Measurements from ENCODE around the gene NME4. TPM values are rescaled to one million over a fixed set of nuclear protein-coding genes. Genes with fewer than 3 reads are reported as not detected.

The NME4 gene
- total RNA-seq, 1 experiment from 2014 or later: 95.3 TPM

DNA sequence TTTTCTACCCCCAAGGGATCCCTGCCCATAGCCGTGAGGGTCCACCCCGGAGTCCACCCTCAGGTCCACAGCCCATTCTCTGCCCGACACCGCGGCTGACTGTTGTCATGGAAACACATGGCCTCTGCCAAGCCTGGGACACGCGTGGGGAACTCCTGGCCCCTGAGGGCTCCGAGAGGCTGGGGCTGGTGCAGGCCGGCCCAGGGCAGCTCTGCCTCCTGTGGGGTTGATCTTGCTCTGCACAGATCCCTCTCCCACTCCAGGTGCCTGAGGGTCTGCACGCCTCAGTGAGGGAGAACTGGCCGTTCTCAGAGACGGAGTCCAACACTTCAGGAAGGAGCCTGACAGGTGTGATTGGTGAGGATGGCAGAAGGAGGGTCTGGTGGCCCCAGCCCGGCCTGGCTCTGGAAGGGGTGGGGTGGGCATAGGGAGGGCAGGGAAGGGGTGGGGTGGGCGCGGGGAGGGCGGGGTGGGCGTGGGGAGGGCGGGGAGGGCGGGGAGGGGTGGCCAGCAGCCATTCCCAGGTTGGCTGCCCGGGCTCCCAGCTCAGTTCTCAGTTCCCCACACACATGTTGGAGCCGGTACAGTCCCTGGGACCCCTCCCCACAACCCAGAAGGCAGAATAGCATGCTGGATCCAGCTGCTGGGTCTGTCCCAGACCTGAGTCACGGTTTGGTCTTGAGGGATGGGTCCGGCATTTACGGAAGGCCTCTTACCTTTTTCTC is 33.1 kb upstream of the NME4 start:
- no peak for DNase-seq (ENCODE audit: low spot score)

DNA sequence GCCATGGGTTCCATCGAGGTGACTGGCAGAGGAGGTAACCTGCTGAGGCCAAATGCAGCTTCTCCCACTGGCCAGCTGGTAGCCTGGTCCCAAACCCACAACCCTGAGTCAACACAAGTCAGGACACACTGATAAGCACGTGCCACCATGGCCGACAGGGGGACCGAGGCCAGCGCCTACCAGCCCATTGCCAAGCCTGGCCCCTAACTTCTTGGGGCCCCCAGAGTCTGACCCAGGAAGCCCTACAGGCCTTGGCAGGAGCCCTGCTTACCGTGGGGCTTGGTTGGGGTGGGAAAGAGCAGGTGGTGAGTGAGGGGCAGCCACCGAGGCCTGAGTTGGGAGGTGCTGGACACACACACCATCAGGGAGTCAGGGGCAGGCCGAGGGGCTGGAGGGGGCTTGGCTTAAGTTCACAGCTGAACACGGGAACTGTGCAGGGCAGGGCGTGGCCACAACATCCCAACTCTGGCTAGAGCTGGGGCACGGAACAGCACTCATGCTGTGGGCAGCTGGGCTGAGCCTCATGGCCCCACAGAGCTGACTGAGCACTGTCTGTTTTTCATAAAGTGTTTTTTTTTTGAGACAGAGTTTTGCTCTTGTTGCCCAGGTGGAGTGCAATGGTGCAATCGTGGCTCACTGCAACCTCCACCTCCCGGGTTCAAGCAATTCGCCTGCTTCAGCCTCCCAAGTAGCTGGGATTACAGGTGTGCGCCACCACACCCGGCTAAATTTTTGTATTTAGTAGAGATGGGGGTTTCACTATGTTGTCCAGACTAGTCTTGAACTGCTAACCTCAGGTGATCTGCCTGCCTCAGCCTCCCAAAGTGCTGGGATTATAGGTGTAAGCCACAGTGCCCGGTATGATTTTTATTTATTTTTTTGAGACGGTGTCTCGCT is 32.2 kb upstream of the NME4 start:
- DNase-seq (ENCODE audit: low spot score): no peak

DNA sequence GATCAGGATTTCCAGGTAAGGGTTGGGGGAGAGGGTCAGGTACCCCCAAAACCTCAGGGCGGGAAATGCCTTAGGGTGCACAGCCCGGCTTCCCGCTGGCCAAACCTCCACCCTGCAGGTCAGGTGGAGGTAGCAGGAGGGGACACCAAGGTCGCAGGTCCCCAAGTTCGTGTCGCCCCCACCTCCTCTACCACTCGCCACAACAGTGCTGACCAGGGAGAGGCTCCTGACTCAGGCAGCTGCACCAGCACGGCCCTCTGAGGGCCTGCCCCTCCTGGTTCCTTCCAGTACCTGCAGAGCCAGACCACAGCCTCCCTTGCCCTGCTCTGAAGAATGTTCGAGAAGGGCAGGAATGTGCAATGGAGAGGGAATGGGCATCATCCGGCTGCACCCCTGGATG is 30.5 kb upstream of the NME4 start:
- DNase-seq (ENCODE audit: low spot score): no peak

DNA sequence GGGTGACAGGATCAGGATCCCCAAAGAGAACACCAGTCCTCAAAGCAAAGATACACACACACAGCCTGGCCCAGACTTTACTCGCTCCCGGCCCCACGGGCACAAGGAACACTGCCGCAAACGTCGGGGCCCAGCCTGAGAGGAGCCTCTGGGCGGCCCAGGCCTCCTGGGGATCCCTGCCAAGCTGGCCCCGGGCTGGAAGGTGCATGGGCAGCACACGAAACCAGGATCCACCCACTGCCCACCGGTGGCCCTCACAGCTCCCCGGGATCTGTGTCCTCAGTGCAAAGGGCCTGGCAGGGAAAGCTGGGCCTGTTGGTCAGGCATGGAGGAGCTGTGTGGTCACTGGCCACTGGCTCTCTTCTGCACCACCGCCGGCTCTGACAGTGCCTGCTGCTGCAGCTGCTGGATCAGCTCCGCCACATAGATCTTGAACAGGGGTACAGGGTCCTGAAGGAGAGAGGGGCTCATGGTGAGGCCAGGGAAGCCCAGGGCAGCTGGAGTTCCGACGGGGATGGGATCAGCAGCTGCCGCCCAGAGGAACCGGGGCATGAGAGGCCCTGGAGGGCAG is 29.6 kb upstream of the NME4 start:
- no peak for DNase-seq (ENCODE audit: low spot score)

DNA sequence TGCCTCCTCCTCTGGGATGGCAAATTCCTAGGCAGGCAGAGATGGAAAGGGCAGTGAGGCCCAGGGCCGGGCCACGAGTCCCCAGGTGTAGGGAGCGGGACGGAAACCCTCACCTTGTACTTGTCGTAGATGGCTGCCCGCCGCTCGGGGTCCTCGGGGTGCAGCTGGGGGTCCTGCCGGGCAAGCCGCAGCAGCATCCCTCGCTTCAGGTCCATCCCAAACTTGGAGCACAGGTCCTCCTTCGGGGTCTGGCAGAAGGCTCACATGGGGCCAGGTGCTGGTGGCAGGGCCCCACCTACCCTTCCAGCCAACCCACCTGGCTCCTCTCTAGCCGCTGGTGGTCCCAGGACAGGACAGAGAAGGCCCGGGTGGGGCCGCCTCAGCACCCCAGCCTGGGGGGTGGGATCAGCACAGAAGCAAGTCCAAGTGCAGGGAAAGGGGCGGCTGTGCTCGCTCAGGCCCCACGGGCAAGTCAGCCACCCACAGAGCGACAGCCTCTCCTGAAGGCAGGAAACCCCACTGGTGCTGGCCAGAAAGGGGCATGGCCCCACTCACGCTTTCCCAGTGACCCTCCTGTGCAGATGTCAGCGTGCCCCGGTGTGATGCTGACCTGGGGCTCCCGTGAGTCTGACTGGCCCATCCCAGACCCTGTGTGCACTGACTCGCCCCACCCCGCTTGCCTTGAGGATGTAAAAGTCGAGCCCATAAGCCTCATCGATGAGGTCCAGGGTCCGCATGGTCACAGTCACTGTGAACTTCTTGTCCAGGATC is 28.4 kb upstream of the NME4 start:
- no peak for DNase-seq (ENCODE audit: low spot score)

DNA sequence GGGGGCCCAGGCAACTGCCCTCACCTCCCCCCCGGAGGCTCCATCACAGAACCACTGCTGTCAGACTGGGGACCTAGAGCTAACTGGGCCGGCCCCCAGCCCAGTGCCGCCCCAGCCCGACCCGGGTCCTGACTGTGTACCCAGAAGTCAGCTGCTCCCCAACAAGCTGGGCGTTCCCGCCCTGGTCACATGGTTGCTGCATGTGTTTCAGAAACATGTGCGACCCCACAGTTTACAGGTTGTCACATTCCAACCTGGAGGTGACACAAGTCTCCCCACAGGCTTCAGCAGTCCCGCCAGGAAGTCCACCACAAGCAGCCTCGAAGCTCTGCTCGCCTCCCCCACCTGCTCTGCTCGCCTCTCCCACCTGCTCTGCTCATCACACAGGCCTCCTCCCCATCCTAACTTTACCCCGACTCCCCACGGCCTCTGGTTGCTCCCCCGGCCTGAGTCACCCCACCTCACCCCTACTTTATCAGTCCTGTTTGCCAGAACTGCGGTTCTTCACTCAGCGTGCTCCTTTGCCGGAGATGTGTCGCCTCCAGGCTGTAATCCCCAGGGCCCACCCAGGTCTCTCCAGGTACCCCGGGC is 27.6 kb upstream of the NME4 start:
- DNase-seq (ENCODE audit: low spot score): no peak

DNA sequence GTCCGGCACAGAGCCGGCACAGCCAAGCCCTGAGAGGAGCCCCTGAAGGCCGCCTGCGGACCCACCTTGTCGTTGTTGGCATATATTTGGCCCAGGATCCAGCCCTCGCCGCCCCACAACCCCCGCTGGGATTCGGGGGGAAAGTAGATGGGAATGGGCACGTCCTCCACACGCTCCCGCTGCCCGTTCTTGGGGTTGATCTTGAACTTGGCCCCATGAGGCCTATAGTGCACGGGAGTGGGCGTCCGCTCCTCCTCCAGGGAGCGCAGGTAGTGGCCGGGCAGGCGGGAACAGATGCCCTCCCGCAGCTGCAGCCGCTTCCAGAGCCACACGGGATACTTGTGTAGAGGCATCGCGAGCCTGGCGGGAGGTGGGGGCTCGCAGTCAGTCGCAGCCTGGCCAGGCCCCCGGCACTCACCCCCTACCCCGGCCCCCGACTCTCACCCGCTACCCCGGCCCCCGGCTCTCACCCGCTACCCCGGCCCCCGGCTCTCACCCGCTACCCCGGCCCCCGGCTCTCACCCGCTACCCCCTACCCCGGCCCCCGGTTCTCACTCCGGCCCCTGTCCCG is 27.0 kb upstream of the NME4 start:
- DNase-seq (ENCODE audit: low spot score): no peak

DNA sequence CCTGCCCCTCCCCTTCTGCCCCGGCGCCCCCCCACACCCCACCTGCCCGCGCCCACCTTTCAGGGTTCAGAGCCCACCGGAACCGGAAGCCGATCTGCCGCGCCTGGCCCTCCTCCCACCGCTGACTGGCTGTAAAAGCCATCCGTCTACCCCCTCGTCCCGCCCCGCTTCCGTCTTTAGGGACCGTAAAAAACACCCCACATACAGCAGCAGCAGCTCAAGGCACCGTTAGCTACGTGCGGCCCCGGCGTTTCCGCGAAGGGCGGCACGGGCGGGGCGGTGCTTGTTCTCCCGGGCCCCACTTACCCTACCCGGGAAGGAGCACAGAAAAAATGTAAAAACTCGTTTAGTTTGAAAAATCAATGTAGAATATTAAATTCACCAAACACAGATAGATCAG is 26.6 kb upstream of the NME4 start, which contains the start of gene MRPL28:
Gene MRPL28 (minus strand): TSS at position 96 of the 400 bp plus-strand sequence. CDS start 320 bp downstream, outside the sequence.
- DNase-seq (ENCODE audit: low spot score): peak; percentile 87

DNA sequence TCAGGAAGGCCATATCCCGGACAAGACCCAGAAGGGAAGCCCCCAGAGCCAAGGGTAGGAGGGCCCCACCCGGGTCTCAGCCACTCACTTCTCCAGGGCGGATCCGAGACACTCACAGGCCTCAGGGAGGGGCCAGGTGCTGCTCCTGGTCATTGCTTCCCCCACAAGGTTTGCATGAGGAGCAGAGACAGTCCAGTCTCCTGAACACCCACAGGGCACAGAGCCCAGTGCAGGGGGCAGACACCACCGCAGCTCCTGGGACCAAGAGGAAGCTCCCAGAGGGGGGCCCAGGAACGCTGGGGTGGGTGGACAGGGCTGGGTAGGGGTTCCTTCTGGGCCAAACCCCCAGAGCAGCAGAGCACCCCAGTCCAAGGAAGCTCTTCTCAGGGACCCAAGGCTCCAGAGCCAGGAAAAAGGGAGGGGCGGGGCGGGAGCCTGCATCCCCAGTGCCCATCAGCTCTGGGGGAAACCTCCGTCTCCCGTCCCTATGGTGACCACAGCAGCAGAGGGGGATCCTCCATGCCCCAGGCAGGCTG is 26.0 kb upstream of the NME4 start:
- no peak for DNase-seq (ENCODE audit: low spot score)

DNA sequence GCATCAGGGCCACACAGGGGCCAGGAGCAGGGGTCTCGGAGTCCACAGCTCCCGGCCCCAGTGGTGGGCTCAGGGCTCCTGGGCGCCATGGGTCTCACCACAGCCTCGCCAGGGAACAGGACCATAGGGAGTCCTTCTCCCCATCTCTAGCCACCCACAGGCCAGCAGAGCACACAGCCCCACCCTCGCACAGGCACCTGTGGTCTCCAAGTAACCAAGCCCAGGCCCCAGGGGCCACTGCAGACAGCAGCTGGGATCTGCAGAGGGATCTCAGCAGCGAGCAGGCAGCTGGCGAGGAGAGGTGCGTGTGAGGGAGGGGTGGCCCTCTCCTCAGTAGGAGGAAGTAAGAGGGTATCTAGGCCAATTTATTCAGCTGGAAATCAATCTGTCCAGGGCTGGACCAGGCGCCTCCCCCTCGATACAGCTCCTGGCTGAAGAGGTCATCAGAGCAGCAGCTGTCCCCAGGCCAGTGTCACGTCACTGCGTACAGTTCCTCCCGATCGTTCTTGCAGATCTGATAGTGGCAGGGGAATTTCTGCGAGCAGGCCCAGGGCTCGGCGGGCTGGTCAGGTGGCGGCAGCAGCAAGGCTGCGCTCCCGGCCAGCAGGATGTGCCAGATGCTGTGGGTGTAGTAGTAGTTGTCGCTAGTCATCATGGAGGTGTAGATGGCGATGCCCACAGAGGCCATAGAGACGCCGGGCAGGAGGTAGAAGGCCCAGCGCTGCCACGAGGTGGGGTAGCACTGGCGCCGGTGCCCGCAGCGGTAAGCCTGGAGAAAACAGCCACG is 25.3 kb upstream of the NME4 start:
- no peak for DNase-seq (ENCODE audit: low spot score)

DNA sequence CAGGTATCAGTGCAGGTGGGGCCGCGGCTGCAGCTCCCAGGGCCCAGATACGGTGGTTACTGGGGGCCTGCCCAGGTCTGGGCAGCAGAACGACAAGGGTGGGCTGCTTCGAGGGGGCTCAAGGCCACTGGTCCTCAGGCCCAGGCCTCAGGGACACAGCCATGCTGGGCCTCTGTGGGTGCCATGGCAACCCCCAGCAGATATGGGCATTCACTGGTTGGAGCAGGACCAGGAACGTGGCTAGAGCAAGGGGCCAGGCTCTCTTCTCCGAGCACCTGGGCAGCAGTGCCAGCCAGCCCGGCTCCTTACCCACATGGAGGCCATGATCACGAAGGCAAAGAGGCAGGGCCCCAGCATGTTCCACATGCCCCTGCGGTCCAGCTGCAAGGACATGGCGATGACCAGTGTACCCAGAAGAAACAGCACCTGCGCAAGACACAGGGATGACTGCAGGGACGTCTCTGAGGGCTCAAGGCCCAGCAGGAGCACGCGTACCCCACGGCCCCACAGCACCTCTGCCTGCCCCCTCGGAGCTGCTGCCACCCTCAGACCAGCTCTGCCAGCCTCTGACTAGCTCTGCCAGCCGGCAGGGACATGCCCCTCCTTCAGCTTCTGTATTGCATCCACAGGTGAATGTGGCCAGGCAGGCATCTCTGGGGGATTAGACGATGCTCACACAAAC is 24.6 kb upstream of the NME4 start:
- no peak for DNase-seq (ENCODE audit: low spot score)

DNA sequence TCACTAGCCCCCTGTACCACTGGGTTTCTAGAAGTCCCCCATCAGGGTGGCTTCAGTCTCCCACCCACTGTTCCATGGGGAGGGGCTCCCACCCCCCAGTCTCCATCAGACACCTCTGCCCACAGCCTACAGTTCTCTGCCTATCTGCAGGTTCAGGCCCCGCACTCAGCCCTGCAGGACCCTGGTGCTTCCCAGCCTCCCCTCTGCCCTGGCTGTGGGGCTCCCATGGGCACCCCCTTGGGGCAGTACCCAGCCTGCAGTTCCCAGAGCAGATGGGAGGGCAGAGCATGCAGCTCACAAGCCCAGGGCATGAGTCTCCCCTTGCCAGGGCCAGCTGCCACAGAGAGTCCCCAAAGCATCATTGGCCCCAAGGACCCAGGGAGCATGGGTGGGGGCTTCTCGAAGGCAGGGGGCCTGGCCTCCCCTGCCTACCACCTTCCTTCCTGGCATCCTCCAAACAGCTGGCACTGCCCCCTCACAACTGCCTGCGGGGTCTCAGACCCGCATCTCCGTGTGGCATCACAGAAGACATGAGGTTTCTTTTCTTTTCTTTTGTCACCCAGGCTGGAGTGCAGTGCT is 23.9 kb upstream of the NME4 start:
- DNase-seq (ENCODE audit: low spot score): no peak

DNA sequence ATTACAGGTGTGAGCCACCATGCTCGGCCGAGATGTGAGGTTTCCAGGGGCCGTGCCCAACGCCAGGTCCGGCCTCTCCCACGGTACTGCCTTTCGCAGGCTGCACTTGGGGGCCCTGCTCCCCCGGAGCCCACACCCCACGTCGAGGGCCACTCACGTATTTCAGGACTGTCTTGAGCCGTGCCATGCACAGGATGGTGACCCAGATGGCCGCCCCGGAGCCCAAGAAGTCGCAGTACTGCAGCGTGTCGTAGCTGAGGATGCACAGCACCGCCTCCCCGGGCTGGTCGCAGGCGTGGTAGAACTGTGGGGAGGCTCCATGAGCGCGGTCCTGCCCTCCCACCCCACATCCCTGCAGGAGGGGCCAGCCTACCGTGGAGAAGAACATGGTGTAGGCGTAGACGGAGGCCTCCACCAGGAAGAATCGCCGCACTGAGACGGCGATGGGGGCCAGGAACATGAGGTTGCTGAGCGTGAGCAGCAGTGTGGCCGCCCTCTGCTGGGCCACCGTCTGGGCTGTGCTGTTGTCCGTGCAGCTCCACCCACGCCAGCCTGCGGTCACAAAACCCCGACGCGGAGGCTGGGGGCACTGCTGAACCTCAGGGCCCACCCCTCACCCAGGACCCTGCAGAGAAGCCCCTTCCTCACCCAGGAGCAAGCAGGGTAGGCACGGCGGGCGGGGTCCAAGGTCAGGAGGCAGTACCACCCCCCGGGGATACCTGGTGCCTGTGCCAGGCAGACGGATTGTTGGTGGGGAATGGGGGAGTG is 23.0 kb upstream of the NME4 start:
- no peak for DNase-seq (ENCODE audit: low spot score)

DNA sequence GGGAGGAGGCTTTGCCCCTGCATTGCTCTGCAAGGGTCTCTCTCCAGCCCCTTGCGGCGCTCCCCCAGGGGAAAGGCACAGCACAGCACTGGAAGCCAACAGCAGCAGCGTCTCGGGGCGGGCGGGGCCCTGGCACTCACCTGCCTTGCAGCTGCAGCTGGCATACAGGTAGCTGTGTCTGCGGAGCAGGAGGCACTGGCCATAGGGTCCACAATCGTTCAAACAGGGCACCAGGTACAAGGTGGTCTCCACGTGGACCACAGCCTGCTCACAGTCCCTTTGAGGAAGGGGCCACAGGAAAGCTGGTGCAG is 22.4 kb upstream of the NME4 start:
- DNase-seq (ENCODE audit: low spot score): no peak

DNA sequence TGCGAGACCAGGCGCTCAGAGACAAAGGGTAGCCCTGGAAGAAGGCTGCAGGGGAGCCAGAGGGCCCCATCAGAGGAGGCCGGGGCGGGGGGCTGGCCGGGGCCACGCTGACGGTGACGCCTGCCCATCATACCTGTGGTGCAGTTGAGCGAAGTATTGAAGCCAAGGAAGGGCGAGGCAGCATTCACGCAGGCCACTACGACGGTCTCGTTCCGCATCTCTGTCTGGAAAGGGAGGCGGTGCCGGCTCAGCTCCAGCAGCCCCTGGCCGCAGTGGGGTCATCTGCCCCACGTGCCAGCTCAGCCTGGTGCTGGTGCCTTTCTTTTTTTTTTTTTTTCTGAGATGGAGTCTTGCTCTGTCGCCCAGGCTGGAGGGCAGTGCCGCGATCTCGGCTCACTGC is 21.8 kb upstream of the NME4 start:
- DNase-seq (ENCODE audit: low spot score): no peak

DNA sequence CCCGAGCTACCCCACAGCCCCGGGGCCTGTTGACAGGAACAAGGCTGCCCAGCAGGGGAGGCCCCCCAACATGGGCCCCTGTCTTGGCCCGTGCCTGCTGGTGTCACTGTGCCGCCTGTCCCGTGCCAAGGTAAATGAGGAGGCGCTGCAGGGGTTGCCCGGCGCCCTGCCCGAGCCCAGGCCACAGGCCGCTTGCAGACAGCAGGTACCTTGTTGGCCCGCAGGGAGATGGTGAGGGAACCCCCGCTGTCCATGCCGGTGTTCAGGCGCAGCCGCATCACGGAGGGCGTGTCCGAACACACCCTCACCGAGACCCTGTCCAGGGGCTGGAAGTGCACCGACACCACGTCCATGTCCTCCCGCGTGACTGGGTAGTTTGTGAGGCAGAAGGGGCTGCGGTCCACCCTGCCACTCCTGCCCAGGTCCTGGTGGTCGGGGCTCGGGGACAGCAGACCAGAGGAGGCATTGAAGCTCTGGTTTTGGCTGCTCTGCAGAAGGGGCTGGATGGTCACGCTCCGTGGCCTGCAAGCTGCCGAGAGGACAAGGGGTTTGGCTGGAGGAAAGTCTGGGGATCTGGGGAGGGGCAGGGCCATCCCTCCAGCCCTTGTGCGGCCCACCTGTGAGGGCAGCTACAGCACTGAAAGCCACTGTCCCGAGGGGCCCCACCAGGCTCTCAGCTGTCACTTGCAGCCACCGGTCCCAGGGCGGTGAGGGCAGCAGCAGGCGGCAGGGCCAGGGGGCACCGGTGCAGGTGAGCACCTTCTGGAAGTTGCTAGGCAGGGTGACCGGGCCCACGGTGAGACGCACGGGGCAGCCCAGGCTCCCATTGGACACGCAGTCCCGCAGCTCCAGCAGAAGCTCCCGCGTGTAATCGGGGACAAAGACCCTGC is 20.8 kb upstream of the NME4 start:
- DNase-seq (ENCODE audit: low spot score): no peak

DNA sequence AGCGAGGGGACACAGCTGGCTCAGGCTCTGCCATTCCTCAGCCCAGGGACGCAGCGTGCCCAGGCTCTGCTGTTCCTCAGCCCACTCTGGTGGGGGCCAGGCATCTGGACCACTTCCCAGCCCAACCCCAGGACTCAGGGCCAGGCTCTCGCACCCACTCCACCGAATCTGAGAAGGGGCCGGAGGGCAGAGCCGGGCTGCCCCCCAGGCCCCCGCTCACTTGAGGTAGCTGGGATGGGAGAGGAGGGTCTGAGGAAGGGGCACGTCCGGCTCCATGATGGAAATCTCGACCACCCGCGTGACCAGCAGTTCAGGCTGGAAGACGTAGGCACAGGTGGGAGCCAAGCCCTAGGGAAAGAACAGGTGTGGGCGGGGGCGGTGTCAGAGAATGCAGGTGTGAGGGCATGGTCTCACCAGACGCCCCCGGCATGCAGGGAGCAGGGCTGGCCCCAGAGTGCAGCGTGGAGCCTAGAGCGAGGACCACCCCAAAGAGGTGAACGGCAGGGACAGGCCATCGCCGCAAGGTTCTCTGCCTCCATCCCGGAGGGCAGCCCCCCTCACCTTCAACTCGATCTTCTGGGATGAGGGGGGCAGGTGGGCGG is 20.1 kb upstream of the NME4 start:
- DNase-seq (ENCODE audit: low spot score): no peak

Data from H4 (cell line).